NCI-H2081 treated with DMSO at 0.1 percent for 48 hours (cell line): ENCODE measurements around the gene PLXNA2.

Experiments used
- DNase-seq: peaks from one replicate; lab custom pipeline; 2025; lab: John Stamatoyannopoulos, UW

PLXNA2 gene

DNA sequence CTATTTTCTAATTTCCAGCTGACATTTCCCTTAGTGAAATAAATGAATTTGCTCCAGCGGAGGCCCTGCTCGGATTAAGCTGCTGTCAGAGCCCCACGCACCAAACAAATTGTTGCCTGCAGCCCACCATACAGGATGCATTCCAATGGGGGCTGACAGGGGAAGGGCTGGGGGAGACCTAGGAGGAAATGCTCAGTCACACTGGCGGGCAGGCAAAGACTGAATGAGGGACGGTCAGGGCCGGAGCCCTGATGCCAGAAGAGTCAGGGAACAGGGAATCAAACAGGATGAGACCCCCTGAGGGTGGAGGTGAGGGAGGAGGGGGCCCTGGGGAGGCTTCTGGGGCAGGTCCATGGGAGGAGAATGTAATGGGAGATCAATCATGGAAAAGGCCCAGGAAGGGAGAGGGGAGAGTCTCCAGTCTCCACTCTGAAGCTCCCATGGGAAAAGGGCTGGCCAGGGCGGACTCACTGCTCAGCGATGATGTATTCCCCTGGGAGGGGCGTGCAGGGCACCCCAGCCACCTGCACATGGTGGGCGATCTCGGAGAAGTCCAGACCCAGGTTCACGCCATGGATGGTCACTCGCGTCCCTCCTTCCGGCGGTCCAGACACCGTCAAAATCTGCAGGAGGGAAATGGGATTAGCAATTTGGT, 183.8 kb downstream of the PLXNA2 start:
- no peak for DNase-seq

DNA sequence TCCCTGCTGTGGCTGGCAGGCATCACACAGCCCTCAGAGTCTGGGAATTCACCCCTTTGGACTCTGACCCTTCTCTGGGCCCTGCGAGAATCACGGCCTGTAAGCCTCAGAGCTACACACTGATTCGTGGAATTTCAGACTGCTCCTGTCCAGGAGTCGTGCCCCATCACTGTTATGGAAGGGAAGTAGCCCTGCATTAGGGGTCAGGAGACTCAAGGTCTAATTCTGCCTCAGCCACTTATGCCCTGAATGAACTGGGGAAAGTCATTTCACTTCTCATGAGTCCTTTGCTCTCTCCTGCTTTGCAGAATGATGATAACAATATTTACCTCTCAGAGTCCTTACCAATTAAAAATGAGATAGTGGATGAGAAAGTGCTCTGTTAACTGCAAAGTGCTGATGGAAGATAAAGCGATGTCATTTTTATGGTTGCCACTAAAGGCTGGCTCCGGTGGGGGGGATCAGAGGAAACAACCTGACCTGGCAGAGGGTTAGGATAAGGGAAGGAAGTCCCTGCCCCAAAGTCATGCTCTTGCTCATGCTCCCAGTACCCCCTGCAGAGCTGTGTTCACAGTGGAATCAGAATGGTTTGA, 184.7 kb downstream of the PLXNA2 start:
- DNase-seq, result no peak

GRCh38 chr1:208058756-208059155, 185.4 kb downstream of the PLXNA2 start:
- no peak for DNase-seq

- no peak for DNase-seq
These were observed 185.9 kb downstream of the PLXNA2 start for GRCh38 chr1:208058267-208058666.

DNA sequence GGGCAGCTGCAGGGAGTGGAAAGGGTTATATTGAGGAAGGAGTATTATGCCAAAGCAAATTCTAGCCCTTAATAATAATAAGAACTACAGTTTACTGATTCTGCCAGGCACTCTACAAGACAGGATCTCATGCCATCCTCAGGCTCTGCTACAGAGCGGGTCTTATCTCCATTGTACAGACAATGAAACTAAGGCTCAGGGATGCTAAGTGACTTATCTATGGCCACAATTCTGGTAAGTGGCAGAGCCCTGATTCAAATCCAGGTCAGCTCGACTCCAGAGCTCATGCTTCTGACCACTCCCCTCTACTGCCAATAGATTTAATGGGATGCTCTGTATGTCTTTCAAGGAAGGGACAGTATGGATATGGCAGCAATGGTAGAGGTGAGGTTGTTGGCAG, 187.1 kb downstream of the PLXNA2 start:
- no peak for DNase-seq

DNA sequence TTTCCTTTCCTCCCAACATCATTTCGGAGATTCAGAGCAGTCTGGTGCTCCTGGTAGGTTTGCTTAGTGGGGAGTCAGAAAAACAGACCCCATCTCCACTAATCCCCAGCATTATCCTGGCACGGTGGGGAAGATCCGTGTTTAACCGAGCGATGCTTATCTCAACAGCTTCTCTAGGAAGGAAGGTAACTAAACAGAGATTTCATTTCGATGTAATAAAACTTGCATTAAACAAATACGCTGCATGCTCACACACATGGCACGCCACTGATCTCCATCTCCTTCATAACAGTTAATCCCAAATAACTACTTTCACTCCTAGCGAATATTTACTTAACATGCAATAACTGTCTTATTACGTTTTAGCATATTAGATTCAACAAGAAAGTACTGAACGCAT, 188.6 kb downstream of the PLXNA2 start:
- DNase-seq, result no peak

DNA sequence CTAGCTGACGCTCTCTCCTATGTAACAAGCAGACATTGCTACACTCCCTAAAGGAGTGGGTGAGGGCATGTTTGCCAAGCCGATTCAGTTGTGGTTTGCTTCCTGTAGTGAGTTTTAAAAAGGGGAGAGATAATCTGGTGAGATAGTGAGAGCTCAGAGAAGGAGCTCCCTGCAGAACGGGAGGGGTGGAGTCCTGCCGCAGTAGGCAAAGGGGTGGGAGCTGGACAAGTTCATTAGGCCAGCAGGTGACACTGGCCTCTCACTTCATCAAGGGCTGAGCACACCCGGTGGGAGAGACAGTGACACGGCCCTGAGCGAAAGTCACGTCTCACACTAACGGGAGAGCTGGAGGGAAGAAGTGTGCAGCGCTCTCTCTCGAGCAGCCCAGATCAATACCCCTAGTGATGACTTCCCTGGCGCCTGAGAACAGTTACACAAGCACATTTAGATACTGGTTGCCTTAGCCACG, 189.2 kb downstream of the PLXNA2 start:
- no peak for DNase-seq

- DNase-seq, result no peak
These were observed 189.7 kb downstream of the PLXNA2 start for GRCh38 chr1:208054485-208054884.

GRCh38 chr1:208053661-208054060, 190.5 kb downstream of the PLXNA2 start:
- no peak for DNase-seq

- no peak for DNase-seq
These were observed 191.2 kb downstream of the PLXNA2 start for GRCh38 chr1:208052926-208053407.

DNA sequence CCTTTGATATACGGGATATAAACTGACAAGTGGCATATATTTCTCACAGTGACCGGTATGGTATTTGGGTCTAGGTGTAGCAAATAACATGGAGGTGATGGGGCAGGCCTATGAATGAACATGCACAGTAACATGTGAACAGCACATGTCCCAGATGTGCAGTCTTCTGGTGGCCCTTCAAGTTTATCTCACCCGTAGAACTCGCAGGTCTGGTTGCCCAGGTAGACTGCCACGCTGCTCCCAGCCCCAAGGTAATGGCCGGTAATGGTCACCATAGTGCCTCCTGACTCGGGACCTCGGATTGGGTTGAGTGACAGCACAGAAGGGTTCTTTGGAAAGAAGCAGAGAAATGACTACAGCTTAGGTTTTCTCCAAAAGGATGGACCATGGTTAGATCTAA, 192.0 kb downstream of the PLXNA2 start:
- DNase-seq, result no peak

GRCh38 chr1:208051651-208052050, 192.5 kb downstream of the PLXNA2 start:
- DNase-seq, result no peak

DNA sequence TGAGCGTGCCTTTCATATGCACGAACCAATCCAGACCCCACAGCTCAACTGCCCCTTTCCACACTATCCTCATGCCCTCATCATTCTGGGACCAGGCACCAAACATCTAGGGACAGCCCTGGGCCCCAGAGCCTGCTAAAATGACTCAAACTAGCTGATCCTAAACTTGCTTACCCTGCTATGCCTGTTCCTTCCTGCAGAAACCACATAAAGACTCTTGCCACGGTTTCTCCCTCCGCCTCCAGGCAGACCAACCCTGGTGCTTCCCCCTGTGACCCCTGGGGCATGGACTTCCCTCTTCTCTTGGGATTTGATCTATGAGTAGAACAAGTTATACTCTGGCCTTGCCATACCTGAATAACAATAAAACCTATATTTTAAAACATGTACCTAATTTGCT, 195.3 kb downstream of the PLXNA2 start:
- no peak for DNase-seq

DNA sequence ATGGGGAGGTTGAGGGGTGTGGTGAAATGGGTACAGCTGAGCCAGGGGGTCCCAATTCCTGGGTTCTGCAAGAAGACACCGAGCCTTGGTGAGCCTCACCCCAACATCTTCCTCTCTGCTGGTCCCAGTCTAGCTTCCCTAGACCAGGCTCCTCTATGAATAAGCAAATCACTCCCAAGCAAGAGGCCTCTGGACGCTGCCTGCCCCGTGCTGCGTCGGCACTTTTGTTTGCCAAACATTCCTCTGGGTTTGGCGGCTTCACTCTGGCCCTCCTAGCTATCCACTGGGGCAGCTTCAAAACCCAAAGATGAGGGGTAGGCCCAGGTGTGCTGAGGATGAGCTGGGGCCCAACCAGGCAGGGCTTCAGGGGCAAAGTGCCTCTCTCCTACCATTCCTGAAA, 196.2 kb downstream of the PLXNA2 start:
- no peak for DNase-seq

DNA sequence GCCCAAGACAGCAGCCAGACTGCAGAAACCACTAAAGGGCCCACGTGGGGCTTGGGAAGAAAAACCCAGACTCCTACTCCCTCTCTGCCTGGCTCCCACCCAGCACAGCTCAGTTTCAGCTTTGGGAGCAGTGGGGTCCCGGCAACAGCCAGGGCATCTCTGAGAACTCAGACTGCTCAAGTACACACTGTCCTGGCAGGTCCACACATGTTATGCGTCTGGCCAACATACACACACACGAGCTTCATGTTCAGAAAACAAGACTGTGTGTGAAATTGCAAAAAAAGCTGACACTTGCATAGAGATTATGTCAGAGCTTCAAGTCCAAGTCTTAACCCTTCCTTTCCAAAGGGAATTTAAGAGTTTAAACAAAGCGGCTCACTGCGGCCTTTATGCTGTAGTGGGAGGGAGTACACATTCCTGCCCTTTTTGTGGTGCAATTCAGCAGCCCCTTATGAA, 196.7 kb downstream of the PLXNA2 start:
- DNase-seq, result no peak

GRCh38 chr1:208045463-208046260, 198.5 kb downstream of the PLXNA2 start:
- no peak for DNase-seq

- no peak for DNase-seq
These were observed 199.4 kb downstream of the PLXNA2 start for GRCh38 chr1:208044589-208045462.

- no peak for DNase-seq
These were observed 200.4 kb downstream of the PLXNA2 start for GRCh38 chr1:208043691-208044181.

GRCh38 chr1:208042868-208043267, 201.3 kb downstream of the PLXNA2 start:
- no peak for DNase-seq

DNA sequence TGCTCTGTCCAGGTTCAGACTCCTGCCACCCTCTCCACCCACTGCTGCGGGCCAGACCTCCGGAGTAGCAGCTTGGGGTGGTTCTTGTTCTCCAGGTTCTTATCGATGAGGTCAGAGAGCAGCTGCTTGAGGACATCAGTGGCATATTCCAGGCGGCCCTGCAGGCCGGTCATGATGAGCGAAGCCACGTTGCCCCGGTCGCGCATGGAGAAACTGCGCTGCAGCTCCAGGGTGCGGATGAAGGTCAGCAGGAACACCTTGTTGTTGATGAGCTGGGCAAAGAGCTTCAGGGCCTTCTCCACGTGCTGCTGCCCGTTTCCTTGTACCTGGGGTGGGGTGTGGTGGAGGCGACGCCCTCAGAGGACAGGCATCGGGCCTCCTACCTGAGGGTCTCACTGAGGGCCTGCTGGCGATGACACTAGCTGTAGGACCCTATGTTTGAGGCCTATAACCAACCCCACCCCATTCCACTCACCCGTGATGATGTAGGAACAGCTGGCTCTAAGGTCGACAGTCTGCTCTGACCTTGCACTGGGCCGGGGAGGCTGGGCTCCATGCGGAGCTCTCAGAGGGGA, 202.1 kb downstream of the PLXNA2 start:
- DNase-seq, result no peak

DNA sequence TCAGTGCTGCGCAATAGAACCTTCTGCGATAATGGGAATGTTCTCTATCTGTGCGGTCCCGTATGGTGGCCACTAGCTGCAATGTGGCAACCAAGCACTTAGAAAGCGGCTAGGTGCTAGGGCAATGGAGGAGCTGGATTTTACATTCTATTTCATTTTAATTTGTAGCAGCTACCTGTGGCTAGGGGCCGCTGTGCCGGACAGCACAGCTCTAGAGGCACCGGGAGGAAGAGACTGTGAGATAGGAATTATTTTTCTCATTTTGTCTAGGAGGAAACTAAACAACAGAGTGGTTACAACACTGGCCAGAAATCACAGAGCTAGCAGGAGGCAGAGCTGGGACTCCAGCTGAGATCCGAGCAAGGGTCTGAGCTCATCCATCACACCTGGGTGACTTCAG, 202.7 kb downstream of the PLXNA2 start:
- no peak for DNase-seq
